ENCODE results near the gene ACSF3.

The ACSF3 gene

GRCh38 chr16:89132194-89133005, 38.7 kb downstream of the ACSF3 start:
- DNase-seq, result no peak

- DNase-seq, result no peak
Measured at GRCh38 chr16:89133457-89134127, 39.9 kb downstream of the ACSF3 start.

GRCh38 chr16:89134269-89134668, 40.6 kb downstream of the ACSF3 start:
- DNase-seq, result no peak

GRCh38 chr16:89135166-89135565, 41.5 kb downstream of the ACSF3 start:
- no peak for DNase-seq

GRCh38 chr16:89135971-89136765, 42.5 kb downstream of the ACSF3 start:
- DNase-seq, result peak; percentile 32

GRCh38 chr16:89136931-89137330, 43.3 kb downstream of the ACSF3 start:
- no peak for DNase-seq

- no peak for DNase-seq
Measured at GRCh38 chr16:89137666-89138512, 44.2 kb downstream of the ACSF3 start.

GRCh38 chr16:89138513-89138795, 44.8 kb downstream of the ACSF3 start:
- no peak for DNase-seq

GRCh38 chr16:89138843-89139520, 45.3 kb downstream of the ACSF3 start:
- DNase-seq, result no peak

- no peak for DNase-seq
Measured at GRCh38 chr16:89139907-89140361, 46.3 kb downstream of the ACSF3 start.

- no peak for DNase-seq
Measured at GRCh38 chr16:89140401-89140800, 46.7 kb downstream of the ACSF3 start.

- DNase-seq, result no peak
Measured at GRCh38 chr16:89140981-89141883, 47.6 kb downstream of the ACSF3 start.

- no peak for DNase-seq
Measured at GRCh38 chr16:89141884-89142267, 48.2 kb downstream of the ACSF3 start.

GRCh38 chr16:89142474-89143195, 49.0 kb downstream of the ACSF3 start:
- no peak for DNase-seq

- no peak for DNase-seq
Measured at GRCh38 chr16:89143201-89143741, 49.6 kb downstream of the ACSF3 start.

- no peak for DNase-seq
Measured at GRCh38 chr16:89143911-89144675, 50.4 kb downstream of the ACSF3 start.

- no peak for DNase-seq
Measured at GRCh38 chr16:89144681-89145080, 51.0 kb downstream of the ACSF3 start.

- DNase-seq, result no peak
Measured at GRCh38 chr16:89145406-89146161, 51.9 kb downstream of the ACSF3 start.

Measured in NCI-H2171 (cell line).